Measurements from ENCODE around the gene AQP1. TPM values are rescaled to one million over a fixed set of nuclear protein-coding genes. Genes with fewer than 3 reads are reported as not detected.

AQP1 gene
- total and polyA plus RNA-seq, 2 of the 13 experiments (the other 11 are each of a cell fraction or from before 2014, with no cell fraction given), result not detected

GRCh38 chr7:30973292-30973691 lies 61.6 kb downstream of the AQP1 start:
- 0% methylated on average over 3 of the region's 3 CpGs for WGBS (ENCODE audit: low lambda C conversion rate)
- intact Hi-C loops (cut with micrococcal nuclease; ENCODE audit: unreplicated experiment), result no loop called here
- peaks cover 11% of the 10 kb centered on the region for H3K4me1 ChIP-seq (ENCODE audit: insufficient read depth, low read length)
- CTCF ChIA-PET (ENCODE audit: low intra/inter-chr PET ratio, low total read pairs), result no interaction called here
- no TSS peak for BruUV-seq (replicated peaks)
- H4K20me1 ChIP-seq (ENCODE audit: insufficient read depth, low read length), result no peaks in the 10 kb centered on the region
- no peak overlapping the region for H3K4me2 ChIP-seq (ENCODE audit: low read depth, low read length)
- H3K27me3 ChIP-seq (ENCODE audit: control insufficient read depth in 1 of 2, insufficient read depth in 2 of 2, low read length in 2 of 2), result no peaks in the 10 kb centered on the region
- H3K79me2 ChIP-seq (ENCODE audit: insufficient read depth, low read length), result no peaks in the 10 kb centered on the region
- POLR2A ChIA-PET, result no interaction called here
- no peak overlapping the region for H3K27ac ChIP-seq (ENCODE audit: extremely low read length, insufficient read depth, low read length)
- no peak for ATAC-seq
- no peak for DNase-seq (ENCODE audit: low spot score)
- TF ChIP-seq ZBTB26 (CRISPR knock-in tag; IDR thresholded peaks at IDR 0.05; ENCODE audit: borderline replicate concordance) (no peak), CHD4 (IDR thresholded peaks at IDR 0.05; ENCODE audit: borderline replicate concordance, low read length) (no peak), PRDM10 (CRISPR knock-in tag; IDR thresholded peaks at IDR 0.05; ENCODE audit: low read depth) (no peak), ZNF34 (CRISPR knock-in tag; IDR thresholded peaks at IDR 0.05; ENCODE audit: borderline replicate concordance) (no peak), POLR2G (IDR thresholded peaks at IDR 0.05; ENCODE audit: low read depth, low read length) (no peak), ONECUT2 (CRISPR knock-in tag; IDR thresholded peaks at IDR 0.05) (no peak), ZNF44 (CRISPR knock-in tag; IDR thresholded peaks at IDR 0.05) (no peak), ARID3A (IDR thresholded peaks at IDR 0.05; ENCODE audit: low read depth, low read length) (no peak), SOX5 (CRISPR knock-in tag; IDR thresholded peaks at IDR 0.05; ENCODE audit: borderline replicate concordance) (no peak), ZNF337 (CRISPR knock-in tag; IDR thresholded peaks at IDR 0.05; ENCODE audit: borderline replicate concordance, low read depth) (no peak)
- in situ Hi-C loops (cut with HindIII; ENCODE audit: extremely low pct_ligation_motif_present, low pct_unique_long_range_greater_than_20kb), result no loop called here
- H3K9ac ChIP-seq (ENCODE audit: insufficient read depth, low read depth, low read length), result no peak overlapping the region
- H3K9me3 ChIP-seq (ENCODE audit: low read length), result no peaks in the 10 kb centered on the region
- no peak overlapping the region for H3K4me3 ChIP-seq (replicated peaks in 1 of 3; ENCODE audit: insufficient read depth in 1 of 3, low read depth in 2 of 3, low read length in 3 of 3)
- no peaks in the 10 kb centered on the region for H3K36me3 ChIP-seq (replicated peaks in 1 of 2; ENCODE audit: control insufficient read depth in 1 of 2, insufficient read depth in 2 of 2, low read length in 2 of 2)
- FAIRE-seq, result no peak
- H2AFZ ChIP-seq (ENCODE audit: low read length), result no peak overlapping the region
